Smooth muscle cell of the coronary artery (primary cell): ENCODE measurements around the gene YIPF7. TPM values are rescaled to one million over a fixed set of nuclear protein-coding genes. Genes with fewer than 3 reads are reported as not detected.

ENCODE experiments used
- total RNA-seq: library from RNA; depleted of rRNA; stranded (reverse); fragments of >200 nt; gene quantifications from 2 replicates; pipeline ENCODE4 v1.2.3, GENCODE V29; 2014; ENCODE audit warnings: low replicate concordance

YIPF7 gene
- 0.12 TPM in 1 of 2 replicates, not detected in the other for total RNA-seq

GRCh38 chr4:44651425-44651824, at the start of gene YIPF7:
YIPF7 (minus strand) TSS chr4:44651625; CDS start chr4:44650100, 1,525 bp downstream.

DNA sequence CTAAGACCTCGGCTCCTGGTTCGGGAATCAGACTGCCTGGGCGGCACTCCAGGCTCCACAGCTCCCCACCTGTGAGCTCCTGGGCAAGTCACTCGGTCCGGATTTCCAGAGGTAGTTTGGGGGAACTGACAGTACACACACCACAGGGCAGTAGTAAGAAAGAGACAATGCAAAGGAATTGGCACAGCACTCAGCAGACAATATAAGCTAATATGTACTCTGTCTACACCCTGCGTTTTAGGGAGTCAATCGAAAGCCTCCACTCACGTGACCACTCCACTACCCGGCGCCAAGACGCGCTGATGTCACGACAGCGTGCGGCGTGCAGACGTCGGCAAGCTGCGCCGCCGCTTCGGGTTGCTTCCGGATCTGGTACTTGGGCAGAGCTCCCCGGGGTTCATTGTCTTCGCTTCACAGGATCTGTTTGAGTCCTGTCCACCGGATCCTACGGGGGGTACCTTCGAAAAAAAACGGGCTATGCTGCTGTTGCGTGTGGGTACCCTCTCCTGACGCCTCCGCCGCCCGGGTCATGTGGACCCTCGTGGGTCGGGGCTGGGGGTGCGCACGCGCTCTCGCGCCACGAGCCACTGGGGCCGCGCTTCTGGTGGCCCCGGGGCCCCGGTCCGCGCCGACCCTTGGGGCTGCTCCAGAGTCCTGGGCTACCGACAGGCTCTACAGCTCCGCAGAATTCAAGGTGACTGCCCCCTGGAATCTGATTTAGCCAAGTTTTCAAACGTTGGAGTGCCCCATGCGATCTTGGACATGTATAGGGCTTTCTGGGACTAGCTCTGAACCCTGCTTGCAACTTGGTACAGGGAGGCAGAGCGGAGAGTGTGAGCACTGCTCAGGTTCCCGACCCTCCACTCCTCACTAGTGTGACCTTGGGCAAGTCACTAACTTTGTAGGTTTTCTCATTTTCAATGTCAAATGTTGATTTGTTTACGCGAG, 26.9 kb upstream of the YIPF7 start, which contains the start of gene GUF1:
TSS of gene GUF1 (plus strand) at position 327 of the 948 bp plus-strand sequence. CDS start at position 530, 203 bp downstream.

Other genes starting within 250 kb of the YIPF7 start
- gene KCTD8, start 202.8 kb downstream of the YIPF7 start, total RNA-seq, result 0.47 and 3.6 TPM in 2 replicates
- 4.9 and 9.4 TPM in 2 replicates for gene GUF1, start 26.8 kb upstream of the YIPF7 start, total RNA-seq
- 20.0 and 21.1 TPM in 2 replicates for gene GNPDA2, start 74.9 kb upstream of the YIPF7 start, total RNA-seq